Occipital lobe (tissue), 2 donors: ENCODE data around the gene PDZD7. TPM values are rescaled to one million over a fixed set of nuclear protein-coding genes. Genes with fewer than 3 reads are reported as not detected.
"Not testable (repeated sequence)": the region's sequence is repeated elsewhere in the genome, so short reads cannot be mapped to it uniquely, and the experiment has no call there.

ENCODE experiments used
- DNase-seq: peaks from one replicate; lab custom pipeline; 2025; lab: John Stamatoyannopoulos, UW
- total RNA-seq: library from RNA; depleted of rRNA; stranded (reverse); fragments of >200 nt; gene quantifications from one replicate; pipeline ENCODE4 v1.2.3, GENCODE V29; 2014

The PDZD7 gene
- total RNA-seq, 1 donor from 2014 or later = 4.5 TPM

DNA sequence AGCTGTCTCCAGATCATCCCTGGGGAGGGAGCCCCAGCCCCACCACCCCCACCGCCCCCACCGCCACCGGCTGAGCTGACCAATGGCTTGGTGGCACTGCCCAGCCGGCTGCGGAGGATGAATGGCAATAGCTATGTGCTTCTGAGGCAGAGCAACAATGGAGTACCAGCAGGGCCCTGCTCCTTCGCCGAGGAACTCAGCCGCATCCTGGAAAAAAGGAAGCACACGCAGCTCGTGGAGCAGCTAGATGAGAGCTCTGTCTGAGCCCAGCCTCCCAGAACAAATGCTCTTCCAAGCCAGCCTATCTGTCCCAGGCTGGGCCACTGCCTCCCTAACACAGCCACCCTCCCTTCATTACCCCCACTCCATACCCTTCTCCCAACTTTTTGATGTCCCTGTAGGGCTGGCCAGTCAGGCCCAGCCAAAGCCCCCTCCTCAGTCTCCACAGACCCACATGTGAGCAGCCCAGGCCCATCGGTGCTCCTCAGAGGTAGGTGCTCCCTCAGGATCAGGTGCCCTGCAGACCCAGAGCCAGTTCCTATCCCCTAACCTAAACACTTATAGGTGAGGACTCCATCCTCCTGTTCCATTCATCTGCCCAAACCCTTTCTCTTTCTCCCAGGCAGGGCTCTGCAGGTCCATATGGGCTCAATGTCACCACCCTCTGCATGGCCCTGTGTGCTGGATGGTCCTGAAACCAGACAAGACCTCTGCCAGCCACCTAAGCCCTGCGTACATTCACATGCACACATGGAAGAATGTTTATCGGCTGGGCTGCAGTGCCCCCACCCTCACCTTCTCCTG, 46.9 kb downstream of the PDZD7 start:
- DNase-seq = no peak

DNA sequence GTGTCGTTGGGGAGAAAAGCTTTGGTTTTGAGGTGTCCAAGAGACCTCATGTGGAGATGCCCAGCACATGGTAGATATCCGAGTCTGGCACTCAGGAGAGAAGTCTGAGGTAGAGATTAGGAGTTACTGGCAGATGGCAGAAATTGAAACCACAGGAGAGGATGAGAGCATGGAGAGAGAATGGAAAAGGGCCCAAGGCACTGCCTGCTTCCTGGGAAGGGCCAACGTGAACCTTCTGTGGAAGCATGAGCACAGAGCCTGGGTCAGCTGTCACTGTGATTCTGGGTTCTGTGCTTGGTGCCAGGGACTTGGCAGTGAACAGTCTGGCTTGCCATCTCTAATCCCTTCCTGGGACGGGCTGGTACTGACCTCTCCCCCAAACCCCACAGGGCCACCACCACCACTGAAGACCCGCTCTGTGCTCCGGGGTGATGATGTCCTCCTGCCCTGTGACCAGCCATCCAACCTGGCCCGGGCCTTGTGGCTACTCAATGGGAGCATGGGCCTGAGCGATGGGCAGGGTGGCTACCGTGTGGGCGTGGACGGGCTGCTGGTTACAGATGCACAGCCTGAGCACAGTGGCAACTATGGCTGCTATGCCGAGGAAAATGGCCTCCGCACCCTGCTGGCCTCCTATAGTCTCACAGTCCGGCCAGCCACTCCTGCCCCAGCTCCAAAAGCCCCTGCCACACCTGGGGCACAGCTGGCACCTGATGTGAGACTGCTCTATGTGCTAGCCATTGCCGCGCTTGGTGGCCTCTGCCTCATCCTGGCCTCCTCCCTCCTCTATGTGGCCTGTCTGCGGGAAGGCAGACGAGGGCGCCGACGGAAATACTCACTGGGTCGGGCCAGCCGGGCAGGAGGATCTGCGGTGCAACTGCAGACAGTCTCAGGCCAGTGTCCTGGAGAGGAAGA, 47.8 kb downstream of the PDZD7 start:
- no peak for DNase-seq

DNA sequence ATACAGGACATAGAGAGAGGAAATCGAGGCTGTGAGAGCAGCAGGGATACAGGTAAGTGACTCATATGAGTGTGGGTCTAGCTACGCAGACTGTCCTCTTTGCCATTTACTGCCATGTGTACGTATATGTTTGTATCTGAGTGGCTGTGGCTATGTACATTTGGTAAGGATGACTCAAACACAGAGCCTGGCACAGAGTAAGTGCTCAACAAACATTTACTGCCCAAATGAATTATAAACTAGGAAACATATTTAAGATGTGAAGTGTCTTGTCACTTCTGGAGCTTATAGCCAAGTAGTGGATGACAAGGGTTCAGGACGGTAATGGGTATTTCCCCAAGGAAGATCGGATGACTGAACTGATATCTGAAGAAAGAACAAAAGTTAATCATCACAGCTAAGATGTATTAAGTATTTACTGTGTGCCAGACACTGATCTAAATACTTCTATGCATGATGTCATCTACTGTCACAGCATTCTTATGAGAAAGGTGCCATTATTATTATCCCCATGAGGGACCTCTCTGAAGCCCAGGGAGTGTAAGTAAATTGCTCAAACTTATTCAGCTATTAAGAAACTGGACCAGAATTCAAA, 49.7 kb downstream of the PDZD7 start:
- no peak for DNase-seq

DNA sequence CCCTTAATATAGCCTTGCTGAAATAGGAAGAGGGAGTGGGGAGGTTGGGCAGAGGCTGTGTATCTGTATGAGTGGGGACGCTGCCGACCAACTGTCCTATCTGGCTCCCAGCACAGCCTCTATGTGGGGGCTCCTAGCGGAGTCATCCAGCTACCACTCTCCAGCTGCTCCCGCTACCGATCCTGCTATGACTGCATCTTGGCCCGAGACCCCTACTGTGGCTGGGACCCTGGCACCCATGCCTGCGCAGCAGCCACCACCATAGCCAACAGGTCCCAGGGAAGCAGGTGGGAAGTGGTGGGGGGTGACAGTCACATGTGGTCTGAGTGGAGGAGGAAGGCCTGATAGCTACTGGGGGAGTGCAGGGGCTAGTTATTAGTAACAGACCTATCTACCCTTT, 50.2 kb downstream of the PDZD7 start:
- no peak for DNase-seq

DNA sequence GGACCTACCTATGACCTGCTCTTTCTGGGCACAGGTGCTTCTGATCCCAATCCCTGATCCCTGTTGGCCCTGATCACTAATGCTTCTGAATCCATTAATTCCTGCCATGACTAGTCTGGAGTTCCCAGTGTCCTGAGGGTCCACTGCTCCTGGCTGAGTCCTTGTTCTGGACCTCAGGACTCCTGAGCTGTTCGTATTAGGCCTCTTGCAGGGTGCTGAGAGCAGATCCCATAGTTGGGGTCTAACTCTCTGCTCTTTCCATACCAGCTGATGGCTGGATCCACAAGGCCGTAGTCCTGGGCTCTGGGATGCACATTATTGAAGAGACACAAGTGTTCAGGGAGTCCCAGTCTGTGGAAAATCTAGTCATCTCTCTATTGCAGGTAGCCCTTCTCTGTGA, 50.6 kb downstream of the PDZD7 start:
- DNase-seq = no peak

DNA sequence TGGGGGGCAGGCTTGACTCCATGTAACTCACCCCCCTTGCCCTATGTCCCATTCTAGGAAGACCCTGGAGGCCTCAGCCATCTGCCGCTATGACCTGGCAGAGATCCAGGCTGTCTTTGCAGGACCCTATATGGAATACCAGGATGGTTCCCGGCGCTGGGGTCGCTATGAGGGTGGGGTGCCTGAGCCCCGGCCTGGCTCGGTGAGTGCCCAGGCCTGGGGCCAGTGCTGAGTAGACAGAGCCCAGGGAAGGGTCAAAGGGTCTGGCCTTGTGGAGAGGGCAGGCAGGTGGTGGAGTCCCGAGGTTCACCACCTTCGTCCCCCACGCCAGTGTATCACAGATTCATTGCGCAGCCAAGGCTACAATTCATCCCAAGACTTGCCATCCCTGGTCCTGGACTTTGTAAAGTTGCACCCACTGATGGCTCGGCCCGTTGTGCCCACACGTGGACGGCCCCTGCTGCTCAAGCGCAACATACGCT, 51.1 kb downstream of the PDZD7 start:
- no peak for DNase-seq

DNA sequence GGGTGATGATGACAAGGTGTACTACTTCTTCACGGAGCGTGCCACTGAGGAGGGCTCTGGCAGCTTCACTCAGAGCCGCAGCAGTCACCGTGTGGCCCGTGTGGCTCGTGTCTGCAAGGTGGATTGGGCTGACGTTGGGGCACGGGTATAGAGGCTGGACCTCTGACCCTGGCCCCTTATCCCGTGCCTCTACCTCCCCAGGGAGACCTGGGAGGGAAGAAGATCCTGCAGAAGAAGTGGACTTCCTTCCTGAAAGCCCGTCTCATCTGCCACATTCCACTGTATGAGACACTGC, 52.1 kb downstream of the PDZD7 start:
- DNase-seq = no peak

DNA sequence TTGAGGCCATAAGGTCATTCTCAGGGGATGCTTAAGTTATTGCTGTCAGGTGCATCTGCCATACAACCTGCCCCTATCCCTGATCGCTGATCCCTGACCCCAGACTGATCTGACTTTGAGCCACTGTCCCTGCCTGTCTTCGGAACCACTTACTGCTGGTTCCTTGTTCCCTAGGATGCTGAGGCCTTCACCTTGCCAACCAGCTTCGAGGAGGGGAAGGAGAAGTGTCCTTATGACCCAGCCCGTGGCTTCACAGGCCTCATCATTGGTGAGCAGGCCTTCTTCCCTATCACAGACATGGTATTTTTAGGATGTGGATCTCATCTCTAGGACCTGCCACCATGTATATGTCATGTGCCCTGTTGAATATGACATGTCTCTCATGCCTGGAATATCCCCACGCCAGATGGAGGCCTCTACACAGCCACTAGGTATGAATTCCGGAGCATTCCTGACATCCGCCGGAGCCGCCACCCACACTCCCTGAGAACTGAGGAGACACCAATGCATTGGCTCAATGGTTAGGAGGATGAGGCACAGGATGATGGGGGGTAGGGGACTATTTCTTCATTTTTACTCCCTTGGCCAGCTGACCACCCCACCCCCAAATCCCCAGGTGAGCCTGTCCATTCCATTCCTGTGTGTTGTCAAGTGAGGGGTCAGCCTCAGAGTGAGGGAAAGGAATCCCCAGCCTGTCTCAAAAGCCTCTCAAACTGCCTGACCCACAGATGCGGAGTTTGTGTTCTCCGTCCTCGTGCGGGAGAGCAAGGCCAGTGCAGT, 52.6 kb downstream of the PDZD7 start:
- no peak for DNase-seq

DNA sequence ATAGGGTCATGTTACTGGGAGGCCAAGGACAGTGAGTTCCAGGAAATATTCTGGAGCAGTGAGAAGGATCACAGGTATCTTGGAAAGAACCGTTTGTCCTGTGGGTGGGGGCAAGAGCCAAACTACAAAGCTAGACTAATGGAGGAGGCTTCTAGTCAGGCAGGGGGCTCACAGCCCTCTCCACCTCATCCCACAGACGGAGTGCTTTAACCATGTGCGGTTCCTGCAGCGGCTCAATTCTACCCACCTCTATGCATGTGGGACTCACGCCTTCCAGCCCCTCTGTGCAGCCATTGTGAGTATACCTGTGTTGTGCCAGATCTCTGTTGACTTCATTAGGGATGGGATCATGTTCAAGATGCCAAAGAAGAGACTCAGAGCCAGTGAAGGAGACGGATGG, 53.5 kb downstream of the PDZD7 start:
- no peak for DNase-seq

DNA sequence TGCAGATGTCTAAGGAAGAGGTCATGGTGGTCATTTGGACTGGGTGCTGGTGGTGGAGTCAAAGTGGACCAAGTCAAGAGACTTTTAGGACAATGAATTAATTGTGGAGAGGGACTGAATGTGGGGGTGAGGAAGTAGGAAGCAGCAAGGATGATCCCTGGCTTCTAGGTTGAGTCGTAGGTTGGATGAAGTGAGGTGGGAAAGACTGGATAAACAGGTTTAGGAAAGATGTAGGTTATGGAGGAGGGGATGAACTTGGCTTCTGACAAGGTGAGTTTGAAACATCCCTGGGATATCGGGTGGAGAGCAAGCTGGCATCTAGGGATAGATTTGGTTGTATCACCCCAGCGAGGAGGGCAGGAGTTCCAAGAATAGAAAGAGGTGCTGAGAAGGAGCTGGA, 54.0 kb downstream of the PDZD7 start:
- DNase-seq = no peak

DNA sequence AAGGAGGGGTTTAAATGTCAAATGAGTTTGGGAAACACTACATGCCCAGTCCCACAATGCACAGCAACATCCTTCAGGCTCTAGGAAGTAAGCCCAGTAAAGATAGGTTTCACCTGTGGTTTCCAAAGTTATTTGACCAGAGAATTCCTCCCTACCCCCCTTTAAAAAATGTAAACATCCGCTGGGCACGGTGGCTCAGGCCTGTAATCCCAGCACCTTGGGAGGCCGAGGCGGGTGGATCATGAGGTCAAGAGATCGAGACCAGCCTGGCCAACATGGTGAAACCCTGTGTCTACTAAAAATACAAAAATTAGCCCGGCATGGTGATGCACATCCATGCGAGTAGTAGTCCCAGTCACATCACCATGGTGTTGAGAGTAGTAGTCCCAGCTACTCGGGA, 55.5 kb downstream of the PDZD7 start:
- DNase-seq = not testable (repeated sequence)

DNA sequence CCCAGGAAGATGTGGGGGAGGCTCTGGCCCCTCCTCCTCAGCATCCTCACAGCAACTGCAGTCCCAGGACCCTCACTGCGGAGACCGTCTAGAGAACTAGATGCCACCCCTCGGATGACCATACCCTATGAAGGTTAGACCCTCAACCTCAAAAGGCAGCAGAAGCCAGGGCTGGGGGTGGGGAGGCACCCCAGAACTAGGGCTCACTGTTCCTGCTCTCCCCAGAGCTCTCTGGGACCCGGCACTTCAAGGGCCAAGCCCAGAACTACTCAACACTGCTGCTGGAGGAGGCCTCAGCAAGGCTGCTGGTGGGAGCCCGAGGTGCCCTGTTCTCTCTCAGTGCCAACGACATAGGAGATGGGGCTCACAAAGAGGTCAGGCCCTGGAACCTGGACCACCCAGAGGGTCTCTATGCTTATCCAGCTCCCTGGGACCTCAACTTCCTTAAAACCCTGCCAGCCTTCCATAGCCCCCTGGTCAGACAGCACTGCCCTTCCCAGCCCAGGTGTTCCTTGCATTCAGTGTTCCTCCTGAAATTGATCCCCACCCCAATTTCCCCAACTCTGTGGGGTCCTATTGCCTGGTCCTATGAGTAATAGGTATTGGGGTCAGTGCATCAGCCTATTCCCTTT, 57.9 kb downstream of the PDZD7 start:
- no peak for DNase-seq

DNA sequence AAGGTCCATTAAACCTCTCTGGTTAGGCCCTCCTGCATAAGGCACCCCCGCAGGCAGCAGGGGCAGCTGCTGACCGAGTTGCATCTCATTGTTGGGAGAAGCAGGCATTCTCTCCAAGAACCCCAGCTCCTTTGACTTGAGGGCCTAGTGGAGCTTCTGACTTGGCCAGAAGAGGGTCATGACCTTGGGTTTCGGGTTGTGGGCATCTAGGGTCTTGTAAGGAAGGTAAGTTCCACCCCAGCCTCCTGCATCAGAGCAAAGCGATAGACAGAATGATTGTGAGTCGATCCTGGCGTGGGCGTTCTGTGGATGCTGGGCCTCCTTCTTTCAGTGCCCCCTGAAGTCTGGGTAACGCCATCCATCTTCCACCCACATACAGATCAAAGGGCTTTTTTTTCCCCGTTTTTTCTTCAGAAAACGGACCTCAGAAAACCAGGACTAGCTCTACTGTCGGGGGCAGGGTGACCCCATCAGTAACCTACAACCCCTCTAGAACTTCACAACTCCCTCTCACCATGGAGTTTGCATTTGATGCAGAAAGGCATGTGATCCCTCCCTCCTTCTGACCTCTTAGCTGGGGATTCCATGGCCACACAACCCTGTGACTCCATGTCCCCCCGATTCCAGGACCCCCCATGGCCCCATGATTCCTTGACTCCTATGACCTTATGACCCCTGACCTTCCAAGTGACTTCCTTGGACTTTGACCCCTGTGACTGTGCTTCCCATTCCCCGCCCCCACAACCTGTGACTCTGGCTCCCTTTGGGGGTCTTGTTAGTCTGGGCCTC, 58.6 kb downstream of the PDZD7 start:
- DNase-seq = no peak

DNA sequence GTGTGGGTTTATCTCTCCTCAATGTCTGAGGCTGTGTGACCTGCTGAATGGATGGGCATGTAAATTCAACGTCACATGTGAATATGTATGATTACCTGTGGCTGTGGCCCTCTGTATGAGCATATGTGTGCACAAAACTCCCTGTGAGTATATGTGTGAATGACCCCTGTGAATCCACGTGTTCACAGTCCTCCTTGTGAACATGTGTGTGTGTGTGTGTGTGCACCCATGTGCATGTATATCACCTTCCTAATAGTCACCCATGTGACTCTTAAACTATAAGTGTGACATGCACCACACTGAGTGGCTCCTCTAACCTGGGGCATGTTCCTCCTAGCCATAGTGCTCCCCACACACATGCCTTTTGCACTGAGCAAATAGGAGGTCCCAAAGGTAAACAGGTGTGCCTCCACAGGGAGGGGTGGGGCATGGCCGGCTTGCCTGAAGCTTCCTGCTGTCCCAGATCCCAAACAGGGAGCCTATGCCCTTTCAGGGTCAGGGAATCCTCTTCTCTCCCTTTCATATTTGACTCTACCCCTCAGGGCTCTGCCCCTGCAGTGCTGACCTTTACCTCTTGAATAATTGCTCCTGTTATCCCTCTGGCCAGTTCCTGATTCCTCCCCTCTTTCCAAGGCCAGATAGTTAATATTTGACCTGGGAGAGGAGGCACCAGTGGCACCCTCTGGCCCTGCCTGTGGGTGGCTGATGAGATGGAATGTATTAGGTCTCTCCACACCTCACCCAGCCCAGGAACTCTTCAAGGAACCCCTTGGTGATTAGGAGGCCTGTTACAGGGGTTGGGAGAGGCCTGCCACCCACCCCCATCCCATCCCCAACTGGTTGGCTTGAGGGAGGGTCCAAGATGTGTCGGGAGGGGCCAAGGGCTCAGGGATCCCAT, 59.8 kb downstream of the PDZD7 start:
- DNase-seq = no peak

DNA sequence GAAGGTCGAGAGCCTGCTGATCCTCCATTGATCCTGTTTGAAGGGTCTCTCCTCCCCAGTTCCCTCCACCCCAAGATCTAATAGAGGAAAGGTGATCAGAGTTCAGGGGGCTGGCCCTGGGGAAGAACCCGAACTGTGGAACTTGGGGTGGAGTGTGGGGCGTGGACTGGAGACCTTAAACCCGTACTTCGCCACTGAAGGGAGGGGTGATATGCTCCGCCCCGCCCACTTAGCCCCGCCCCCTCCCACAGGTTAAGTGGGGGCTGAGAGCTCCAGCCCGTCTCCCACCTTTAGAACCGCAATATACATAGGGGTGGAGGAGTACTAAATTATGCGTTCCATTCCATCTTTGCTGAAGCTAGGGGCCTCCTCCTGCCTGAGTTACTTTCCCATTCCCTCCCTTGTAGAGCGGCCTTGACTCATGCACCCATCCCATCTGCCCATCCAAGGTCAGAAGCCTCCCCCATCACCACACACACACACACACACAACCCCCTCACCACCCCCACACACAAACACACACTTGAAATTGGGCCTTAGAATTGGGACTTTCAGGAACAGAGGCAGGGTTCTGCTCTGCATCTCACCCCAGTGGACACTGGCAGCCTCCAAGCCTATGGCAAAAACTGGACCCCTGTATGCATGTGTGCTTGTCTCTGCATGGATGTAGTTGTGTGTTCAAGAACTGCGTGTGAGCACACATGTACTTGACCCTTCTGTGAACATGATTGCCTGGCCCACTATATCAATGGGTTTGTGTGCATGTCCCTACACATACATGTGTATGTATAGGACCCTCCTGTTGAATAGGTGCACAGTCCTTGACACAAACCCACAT, 60.6 kb downstream of the PDZD7 start:
- no peak for DNase-seq

DNA sequence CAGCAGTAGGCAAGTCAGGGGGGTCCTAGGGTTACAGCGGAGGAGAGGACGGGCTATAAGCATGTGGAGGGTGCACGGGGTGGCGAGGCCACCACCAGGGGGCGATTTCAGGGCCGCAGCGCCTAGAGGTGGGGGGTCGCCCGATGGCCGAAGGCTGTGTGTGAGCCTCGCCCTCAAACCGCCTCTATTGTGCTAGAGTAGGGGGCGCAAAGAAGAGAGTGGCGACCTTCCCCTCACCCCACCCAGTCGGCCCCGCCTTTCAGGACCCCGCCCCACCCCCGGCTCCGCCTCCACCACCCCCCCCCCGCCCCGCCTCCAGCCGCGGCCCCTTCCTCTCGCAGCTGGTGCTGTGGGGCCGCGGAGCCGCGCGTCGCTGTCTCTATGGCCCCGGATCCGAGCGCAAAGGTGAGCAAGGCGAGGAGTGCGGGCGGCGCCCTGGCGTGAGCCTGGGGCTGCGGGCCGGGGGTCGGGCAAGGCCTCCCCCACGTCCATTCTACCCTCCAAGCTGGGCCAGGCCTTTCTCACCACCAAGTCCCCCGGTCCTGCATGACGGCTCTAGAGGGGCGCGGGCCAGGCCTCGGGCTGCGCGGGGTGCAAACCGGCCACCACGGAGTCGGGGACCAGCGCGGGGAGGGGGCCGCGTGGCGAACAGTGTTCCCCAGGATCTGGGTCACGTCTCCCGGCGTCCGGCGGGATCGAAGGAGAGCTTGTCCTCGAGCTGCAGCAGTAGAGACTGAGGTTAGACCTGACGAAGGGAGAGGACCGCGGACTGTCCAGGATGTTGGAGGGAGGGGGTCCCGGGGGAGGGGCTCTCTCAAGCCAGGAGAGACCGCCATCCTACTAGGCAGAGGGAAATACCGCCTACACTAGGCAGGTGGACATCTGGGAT, 61.5 kb downstream of the PDZD7 start, which contains the start of gene SEMA4G:
TSS of gene SEMA4G (plus strand) at position 318 of the 889 bp plus-strand sequence. CDS start 3,409 bp downstream, outside the sequence.
- no peak for DNase-seq

DNA sequence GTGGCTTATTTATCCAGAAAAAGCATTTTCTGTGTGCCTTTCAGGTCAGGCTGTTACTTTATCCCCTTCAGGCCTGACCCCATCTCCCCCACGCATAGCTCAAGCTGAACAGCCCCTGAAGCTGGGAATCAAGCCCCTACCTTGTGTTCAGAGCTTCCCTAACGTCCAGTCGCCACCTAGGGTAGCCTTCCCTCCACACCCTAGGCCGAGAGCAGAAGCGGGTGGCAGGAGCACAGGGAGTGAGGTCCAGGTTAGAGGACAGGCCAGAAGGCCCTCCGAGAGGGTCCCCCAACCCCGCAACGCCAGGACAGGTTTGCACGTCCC, 62.1 kb downstream of the PDZD7 start:
- no peak for DNase-seq
